Measurements from ENCODE around the gene ACSS3.

ACSS3 gene

GRCh38 chr12:81261508-81262207 lies 183.8 kb downstream of the ACSS3 start:
- H3K4me3 ChIP-seq (ENCODE audit: low read length) = no peak overlapping the region
- no peak for DNase-seq (ENCODE audit: low read depth, low spot score)

DNA sequence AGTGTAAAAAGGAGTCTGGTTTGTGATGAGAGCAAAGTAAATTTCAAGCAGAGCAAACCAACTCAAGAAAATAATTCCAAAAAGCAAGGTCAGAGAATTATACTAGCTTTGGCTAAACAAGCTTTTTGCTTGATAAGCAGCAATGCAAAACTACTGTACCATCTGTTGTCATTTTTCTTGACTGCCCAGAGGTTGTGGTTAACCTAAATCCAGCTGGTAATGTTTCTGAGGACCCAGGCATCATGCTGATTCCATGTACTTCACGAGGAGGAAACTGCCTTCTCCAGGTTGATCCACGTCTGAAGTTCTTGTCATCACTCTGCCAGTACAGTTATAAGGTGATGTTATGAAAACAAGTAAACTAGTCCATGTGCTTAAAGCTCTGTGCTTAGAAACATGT lies 185.2 kb downstream of the ACSS3 start:
- no peak for DNase-seq (ENCODE audit: low read depth, low spot score)
- H3K4me3 ChIP-seq (ENCODE audit: low read length) = no peak overlapping the region

- DNase-seq (ENCODE audit: low read depth, low spot score) = no peak
- H3K4me3 ChIP-seq (ENCODE audit: low read length) = no peak overlapping the region
These were observed 192.5 kb downstream of the ACSS3 start for GRCh38 chr12:81270385-81270784.

- DNase-seq (ENCODE audit: low read depth, low spot score) = no peak
- no peak overlapping the region for H3K4me3 ChIP-seq (ENCODE audit: low read length)
These were observed 197.0 kb downstream of the ACSS3 start for GRCh38 chr12:81274637-81275529.

DNA sequence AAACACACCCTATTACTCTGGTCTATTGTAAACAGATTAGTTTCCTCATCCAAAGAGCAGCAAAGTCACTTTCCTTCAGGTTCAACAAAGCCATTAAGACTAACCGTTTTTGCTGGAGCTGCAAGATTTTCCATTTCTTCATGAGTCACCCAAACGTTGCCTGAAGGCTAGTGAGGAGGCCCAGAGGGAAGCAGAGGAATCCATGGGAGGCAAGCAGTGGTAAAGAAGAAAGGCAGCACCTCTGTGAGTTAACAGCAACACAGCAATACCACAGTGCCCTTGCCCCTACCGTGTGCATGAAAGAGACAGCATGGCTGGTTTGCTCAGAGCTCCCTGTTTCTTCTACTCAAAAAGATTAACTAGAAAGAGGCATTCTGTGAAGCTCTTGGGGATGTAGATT lies 206.3 kb downstream of the ACSS3 start:
- DNase-seq (ENCODE audit: low read depth, low spot score) = no peak
- no peak overlapping the region for H3K4me3 ChIP-seq (ENCODE audit: low read length)

- no peak overlapping the region for H3K4me3 ChIP-seq (ENCODE audit: low read length)
- no peak for DNase-seq (ENCODE audit: low read depth, low spot score)
These were observed 210.8 kb downstream of the ACSS3 start for GRCh38 chr12:81288651-81289050.

DNA sequence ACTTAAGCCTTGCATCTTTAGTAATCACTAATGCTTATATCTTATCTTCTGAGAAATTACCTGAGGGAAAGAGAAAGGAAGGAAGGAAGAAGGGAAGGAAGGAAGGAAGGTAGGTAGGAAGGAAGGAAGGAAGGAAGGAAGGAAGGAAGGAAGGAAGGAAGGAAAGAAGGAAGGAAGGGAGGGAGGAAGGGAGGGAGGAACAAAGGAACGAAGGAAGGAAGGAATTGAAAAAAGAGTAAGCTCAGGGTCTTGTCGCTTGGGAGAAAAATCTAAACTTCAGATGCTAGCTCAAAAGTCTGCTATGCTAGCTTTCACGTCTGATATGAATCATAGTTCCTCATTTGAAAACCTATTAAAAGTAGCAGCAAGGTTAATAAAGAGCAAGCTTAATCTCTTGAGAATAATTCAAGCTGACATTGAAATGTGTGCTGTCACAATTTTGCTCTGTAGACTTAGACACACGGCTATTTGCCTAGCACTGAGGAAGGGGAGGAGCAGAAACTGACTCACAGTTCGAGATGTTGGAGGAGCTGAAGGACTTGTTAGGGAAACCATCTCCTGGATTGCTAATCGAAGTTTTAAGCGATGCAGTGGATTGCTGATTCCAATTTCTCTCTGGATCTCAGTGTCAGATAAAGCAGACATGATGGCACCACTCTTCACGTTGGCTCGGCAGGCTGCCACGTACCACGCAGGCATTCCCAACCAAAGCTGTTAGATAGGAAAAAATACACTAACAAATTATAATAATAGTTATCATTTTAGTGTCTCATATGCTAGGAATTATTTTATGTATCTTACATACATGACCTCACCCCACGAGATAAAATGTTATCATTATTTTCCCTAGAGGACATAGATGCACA lies 216.7 kb downstream of the ACSS3 start:
- no peak overlapping the region for H3K4me3 ChIP-seq (ENCODE audit: low read length)
- DNase-seq (ENCODE audit: low read depth, low spot score) = no peak

DNA sequence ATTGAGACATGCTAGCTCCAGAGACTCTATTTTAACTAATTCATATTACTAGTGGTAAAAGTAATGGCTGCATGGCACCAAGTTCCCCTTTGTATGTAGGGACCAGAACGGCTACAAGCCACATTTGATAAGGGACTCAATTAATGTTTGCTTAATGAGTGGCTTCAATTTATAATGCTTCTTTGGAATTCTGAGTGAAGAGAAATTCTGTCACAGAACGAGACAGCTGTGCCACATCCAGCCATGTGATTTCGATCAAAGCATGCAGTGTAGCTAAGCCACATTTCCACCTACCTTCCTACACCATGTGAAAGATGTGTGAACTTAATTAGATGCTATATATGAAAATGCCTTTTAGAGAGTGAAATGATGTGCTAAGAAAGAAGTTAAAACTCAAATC lies 217.4 kb downstream of the ACSS3 start:
- no peak overlapping the region for H3K4me3 ChIP-seq (ENCODE audit: low read length)
- no peak for DNase-seq (ENCODE audit: low read depth, low spot score)

DNA sequence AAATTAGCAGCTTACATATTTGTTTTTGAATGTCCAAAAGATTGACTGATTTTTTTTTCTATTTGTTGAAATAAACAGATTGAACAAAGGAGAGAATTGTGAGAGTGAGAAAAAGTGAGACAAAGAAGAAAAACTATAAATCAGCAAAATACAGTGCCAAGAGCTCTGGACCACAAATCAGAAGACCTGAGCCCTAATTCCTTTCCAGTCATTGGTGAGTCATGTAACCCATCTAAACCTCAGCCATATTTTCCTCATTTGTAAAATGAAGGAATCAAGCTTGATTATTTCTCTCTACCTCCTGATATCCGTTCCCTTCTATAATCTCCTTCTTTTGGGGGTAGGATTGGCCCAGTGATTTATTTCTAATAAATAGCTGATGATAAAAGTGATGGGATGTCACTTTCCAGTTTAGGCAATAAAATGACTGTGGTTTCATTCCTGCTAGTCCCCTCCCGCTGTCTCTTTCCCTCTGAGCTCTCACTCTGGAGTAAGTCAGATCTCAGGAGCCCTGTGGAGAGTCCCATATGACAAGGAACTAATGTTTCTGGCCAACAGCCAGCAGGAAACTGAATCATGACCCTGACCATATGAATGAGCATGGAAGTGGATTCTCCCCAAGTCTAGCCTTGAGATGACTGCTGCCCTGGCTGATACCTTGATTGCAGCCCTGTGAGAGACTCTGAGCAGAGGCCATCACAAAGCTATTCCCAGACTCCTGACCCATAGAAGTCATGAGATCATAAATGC lies 218.9 kb downstream of the ACSS3 start:
- no peak overlapping the region for H3K4me3 ChIP-seq (ENCODE audit: low read length)
- DNase-seq (ENCODE audit: low read depth, low spot score) = no peak

GRCh38 chr12:81297601-81298000 lies 219.7 kb downstream of the ACSS3 start:
- DNase-seq (ENCODE audit: low read depth, low spot score) = no peak

GRCh38 chr12:81300454-81300853 lies 222.6 kb downstream of the ACSS3 start:
- no peak overlapping the region for H3K4me3 ChIP-seq (ENCODE audit: low read length)
- no peak for DNase-seq (ENCODE audit: low read depth, low spot score)

More at GRCh38 chr12:81297601-81298000, 219.7 kb downstream of the ACSS3 start:
- H3K4me3 ChIP-seq (ENCODE audit: low read length) = no peak overlapping the region

DNA sequence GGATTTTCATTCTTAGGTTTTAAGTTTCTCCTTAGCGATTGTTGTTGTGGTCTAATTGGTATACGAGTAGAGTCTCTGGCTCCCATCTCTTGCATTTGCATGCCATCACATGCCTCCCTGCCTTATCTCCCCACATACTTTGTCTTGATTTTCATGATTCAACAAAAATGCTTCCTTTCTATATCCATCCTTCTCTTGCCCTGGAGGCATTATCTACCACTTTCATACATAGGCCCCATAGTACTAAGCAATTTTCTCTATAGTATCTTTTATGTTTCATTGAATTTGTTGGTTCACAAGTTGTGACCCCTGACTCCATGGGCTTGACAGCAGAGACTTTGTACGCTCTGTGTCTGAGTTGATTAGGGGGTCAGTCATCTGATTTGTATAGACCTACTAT lies 226.1 kb downstream of the ACSS3 start:
- DNase-seq (ENCODE audit: low read depth, low spot score) = no peak
- no peak overlapping the region for H3K4me3 ChIP-seq (ENCODE audit: low read length)
